A549 treated with ZK216348 at 1 μM for 4 hours (cell line): ENCODE data around the gene ADAM8. TPM values are rescaled to one million over a fixed set of nuclear protein-coding genes. Genes with fewer than 3 reads are reported as not detected.

Experiments
- total RNA-seq: library from RNA; stranded (reverse); fragments of 200-300 nt; extraction: Qiagen RNA extraction; gene quantifications from 5 replicates; pipeline ENCODE4 v1.2.3, GENCODE V29; 2022; ENCODE audit warnings: low read depth

The ADAM8 gene
- total RNA-seq, result 1.0 to 4.5 TPM (median 3.3 TPM) in 5 replicates

DNA sequence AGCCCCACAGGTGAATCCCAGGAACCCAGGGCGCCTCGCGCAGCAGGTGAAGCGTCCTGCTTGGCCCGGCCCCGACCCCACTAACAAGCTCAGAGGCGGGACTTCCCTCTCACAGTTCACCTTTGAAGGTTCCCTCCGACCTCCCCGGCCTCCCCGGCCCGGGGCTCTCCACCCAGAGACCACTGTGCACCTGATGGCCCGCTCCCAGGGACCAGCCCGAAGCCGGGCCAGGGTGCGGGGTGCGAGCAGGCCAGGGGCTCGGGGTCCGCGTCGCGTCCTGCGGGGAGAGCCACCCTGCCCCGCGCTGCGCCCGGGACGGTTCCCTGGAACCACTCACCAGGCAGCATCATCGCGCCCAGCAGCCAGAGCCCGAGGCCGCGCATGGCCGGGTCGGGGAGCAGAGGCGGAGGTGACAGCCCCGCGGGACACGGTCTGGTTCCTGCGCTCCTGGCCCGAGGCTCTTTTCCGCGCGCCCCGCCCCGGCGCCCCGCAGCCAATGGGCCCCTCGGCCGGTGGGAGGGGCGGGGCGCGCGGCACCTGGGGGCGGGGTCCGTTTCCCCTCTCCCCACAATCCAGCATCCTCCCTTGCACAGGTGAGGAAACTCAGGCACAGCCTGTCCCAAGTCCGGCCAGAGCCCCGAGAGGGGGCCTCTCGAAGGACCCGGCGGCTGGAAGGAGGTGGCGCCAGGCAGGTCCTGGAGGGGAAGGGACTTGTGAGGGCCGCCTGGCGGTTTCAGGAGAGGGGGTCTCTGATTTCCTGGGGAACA lies at the start of gene ADAM8:
TSS of gene ADAM8 (minus strand) at position 434 of the 767 bp plus-strand sequence. CDS start at position 383, 51 bp downstream.

DNA sequence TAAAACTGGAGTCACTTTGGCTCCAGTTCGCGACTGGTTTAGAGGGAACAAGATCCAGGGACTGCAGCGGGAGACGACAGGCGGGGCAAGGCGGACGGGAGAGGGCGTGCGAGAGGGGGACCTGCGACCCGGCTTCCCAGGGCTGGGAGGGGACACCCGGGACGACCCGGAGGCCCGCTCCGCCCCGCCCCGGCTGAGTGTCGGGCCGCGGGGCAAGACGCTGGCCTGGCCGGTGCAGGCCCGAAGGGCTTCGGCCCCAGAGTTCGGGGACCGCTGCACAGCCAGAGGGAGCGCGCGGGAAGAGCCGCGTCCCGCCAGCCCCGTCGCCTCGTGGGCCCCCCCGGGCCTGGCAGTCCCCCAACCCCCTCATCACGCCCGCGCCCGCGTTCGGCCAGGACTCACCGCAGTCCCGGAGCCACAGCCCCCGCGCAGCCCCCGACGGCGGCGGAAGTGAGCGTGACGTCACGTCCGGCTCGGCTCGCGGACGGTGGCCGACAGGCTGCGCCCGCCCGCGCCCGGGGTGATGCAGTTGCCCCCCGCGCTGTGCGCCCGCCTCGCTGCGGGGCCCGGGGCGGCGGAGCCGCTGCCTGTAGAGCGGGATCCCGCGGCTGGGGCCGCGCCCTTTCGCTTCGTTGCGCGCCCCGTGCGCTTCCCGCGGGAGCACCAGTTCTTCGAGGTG lies 31.9 kb upstream of the ADAM8 start, which contains the start of the genes TUBGCP2 and ZNF511:
TSS of gene TUBGCP2 (minus strand) at position 452 of the 679 bp plus-strand sequence. CDS start 5,931 bp downstream, outside the sequence.
TSS of gene ZNF511 (plus strand) at position 494 of the 679 bp plus-strand sequence. CDS start at position 524, 30 bp downstream.

DNA sequence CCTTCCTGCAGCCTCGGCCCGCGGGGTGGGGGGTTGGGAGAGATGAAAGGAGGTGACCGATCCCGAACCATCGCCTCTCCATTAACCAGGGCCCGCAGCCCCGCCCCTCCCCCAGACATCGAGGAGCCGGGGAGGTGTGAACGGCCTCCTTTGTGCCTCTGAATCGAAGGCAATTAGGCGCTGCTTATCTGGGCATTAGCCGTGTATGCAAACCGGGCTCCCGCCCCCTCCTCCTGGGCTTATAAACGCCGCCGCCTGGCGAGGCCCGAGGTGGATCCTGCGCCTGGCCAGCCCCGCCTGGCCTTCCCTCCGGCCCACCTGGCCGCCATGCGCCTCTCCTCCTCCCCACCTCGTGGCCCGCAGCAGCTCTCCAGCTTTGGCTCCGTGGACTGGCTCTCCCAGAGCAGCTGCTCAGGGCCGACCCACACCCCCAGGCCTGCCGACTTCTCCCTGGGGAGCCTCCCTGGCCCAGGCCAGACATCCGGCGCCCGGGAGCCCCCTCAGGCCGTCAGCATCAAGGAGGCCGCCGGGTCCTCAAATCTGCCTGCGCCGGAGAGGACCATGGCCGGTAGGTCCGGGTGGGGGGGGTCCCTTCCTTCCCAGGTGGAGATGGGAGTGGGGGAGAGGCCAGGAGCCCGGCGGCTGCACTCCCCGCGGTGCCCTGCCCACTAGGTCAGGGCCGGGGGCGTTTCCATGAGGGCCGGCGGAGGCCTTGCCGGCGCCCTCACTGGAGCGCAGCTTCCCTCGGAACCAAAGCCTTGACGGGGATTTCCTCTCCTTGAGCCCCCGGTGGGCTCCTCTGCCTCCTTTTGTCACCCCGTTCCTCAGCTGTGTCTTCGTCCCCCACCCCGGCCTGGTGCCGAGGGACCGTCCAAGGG lies 38.8 kb downstream of the ADAM8 start, which contains the start of gene VENTX:
TSS of gene VENTX (plus strand) at position 268 of the 878 bp plus-strand sequence. CDS start at position 328, 60 bp downstream.

DNA sequence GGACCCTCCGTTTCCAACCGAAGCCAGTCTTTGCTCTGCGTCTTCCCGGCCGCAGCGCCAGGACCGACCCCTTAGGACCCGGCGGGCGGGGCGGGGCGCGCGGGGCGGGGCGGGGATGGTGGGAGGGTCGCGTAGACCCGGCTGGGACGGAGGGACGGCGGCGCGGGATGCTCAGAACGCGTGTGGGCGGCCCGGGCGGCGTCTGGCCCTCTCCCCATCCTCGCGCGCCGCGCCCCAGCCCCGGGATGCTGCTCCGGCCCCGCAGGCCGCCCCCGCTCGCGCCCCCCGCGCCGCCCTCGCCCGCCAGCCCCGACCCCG lies 46.7 kb downstream of the ADAM8 start, which contains the start of gene UTF1:
TSS of gene UTF1 (plus strand) at position 174 of the 318 bp plus-strand sequence. CDS start at position 246, 72 bp downstream.

Other genes starting within 250 kb of the ADAM8 start
- gene ADGRA1, start 188.9 kb downstream of the ADAM8 start, total RNA-seq, result 0.12 to 0.19 TPM (median 0.15 TPM) in 5 replicates
- gene KNDC1, start 116.6 kb downstream of the ADAM8 start, total RNA-seq, result 0.52 to 2.4 TPM (median 0.87 TPM) in 5 replicates
- not detected in 5 replicates for gene UTF1, start 46.7 kb downstream of the ADAM8 start, total RNA-seq
- gene VENTX, start 39.0 kb downstream of the ADAM8 start, total RNA-seq, result not detected in 5 replicates
- 34.9 to 49.3 TPM (median 41.2 TPM) in 5 replicates for gene TUBGCP2, start 32.0 kb upstream of the ADAM8 start, total RNA-seq
- gene ZNF511, start 32.0 kb upstream of the ADAM8 start, total RNA-seq, result 49.5 to 76.3 TPM (median 61.5 TPM) in 5 replicates
- gene CALY, start 60.0 kb upstream of the ADAM8 start, total RNA-seq, result 0.42 to 1.6 TPM (median 0.70 TPM) in 5 replicates
- gene PRAP1, start 70.5 kb upstream of the ADAM8 start, total RNA-seq, result not detected in 5 replicates
- gene FUOM, start 81.2 kb upstream of the ADAM8 start, total RNA-seq, result 9.9 to 16.2 TPM (median 11.9 TPM) in 5 replicates
- 122 to 153 TPM (median 138 TPM) in 5 replicates for gene ECHS1, start 96.5 kb upstream of the ADAM8 start, total RNA-seq
- gene PAOX, start 102.4 kb upstream of the ADAM8 start, total RNA-seq, result 1.6 to 2.2 TPM (median 1.9 TPM) in 5 replicates
- gene MTG1, start 117.3 kb upstream of the ADAM8 start, total RNA-seq, result 37.4 to 57.0 TPM (median 51.0 TPM) in 5 replicates
- 0.17 to 0.35 TPM (median 0.27 TPM) in 5 replicates for gene SPRN, start 147.8 kb upstream of the ADAM8 start, total RNA-seq
- gene SCART1, start 177.1 kb upstream of the ADAM8 start, total RNA-seq, result 0.07 to 0.31 TPM (median 0.21 TPM) in 5 replicates